Adrenal gland (tissue), 5 donors: ENCODE results near the gene VAMP2.

ENCODE experiments used
- POLR2A ChIP-seq, 2 donors: fragments of 450-650 bp; IDR thresholded peaks; one replicate each; pipeline ENCODE4 v1.6.1; 2017; ENCODE audit warnings: antibody characterized with exemption in 2 of 2, mild to moderate bottlenecking in 2 of 2, moderate library complexity in 1 of 2
- TF ChIP-seq, protein P1 (sequence below), 6 experiments: fragments of 450-650 bp in 4 of 6; fragments of 200-600 bp in 2 of 6; sonication (generic) in 1 of 6; IDR thresholded peaks; 1 replicate in 5 of 6; 2 replicates in 1 of 6; pipeline versions ENCODE4 v1.5.1 to v1.8.0; 2016 to 2021; ENCODE audit warnings: antibody characterized with exemption in 6 of 6, mild to moderate bottlenecking in 2 of 6, moderate library complexity in 1 of 6
- donor health status: DM: no; HTN: no; CAD: no.

DNA sequence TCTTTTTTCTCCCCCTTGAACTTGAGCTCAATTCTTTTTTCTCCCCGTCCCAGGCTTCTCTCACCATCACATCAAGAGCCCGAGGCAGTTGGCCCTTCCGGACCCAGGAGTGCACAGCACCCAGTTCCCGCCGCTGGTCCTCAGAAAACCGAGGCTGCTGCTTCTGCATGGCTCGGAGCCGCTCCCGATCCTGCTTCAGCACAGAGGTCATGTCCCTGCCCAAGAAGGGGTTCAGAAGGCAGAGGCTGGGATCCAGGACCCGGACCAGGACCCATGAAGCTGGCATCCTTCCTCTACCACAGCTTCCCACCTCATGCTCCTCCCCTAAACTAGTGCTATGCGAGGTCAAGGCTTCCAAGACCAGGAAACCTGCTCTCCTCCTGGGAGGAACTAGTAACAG is 21.0 kb downstream of the VAMP2 start:
- TF ChIP-seq, protein P1, sequence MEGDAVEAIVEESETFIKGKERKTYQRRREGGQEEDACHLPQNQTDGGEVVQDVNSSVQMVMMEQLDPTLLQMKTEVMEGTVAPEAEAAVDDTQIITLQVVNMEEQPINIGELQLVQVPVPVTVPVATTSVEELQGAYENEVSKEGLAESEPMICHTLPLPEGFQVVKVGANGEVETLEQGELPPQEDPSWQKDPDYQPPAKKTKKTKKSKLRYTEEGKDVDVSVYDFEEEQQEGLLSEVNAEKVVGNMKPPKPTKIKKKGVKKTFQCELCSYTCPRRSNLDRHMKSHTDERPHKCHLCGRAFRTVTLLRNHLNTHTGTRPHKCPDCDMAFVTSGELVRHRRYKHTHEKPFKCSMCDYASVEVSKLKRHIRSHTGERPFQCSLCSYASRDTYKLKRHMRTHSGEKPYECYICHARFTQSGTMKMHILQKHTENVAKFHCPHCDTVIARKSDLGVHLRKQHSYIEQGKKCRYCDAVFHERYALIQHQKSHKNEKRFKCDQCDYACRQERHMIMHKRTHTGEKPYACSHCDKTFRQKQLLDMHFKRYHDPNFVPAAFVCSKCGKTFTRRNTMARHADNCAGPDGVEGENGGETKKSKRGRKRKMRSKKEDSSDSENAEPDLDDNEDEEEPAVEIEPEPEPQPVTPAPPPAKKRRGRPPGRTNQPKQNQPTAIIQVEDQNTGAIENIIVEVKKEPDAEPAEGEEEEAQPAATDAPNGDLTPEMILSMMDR (IDR thresholded peaks at IDR 0.05): no peak
- TF ChIP-seq POLR2A (IDR thresholded peaks at IDR 0.05): no peak
